ENCODE data around the gene COL5A1.

GRCh38 chr9:134751622-134752021 lies 110.0 kb downstream of the COL5A1 start:
- TF ChIP-seq REST (IDR thresholded peaks at IDR 0.05; ENCODE audit: unreplicated experiment) (no peak), ETS1 (IDR thresholded peaks at IDR 0.05) (no peak), CTCF (conservative IDR thresholded peaks at IDR 0.05; ENCODE audit: low read depth in 2 of 2) (no peak), EZH2phosphoT487 (IDR thresholded peaks at IDR 0.05; ENCODE audit: unreplicated experiment) (no peak), POLR2AphosphoS5 (IDR thresholded peaks at IDR 0.05; ENCODE audit: low read depth) (no peak), EZH2 (IDR thresholded peaks at IDR 0.05; ENCODE audit: low read depth, unreplicated experiment) (no peak), CREB1 (CRISPR knock-in tag; IDR thresholded peaks at IDR 0.05; ENCODE audit: low read depth) (no peak)

Data from GM23338 (cell line).